Measurements from ENCODE around the gene NELFA. TPM values are rescaled to one million over a fixed set of nuclear protein-coding genes. Genes with fewer than 3 reads are reported as not detected.
A peak's percentile ranks its signal among the peaks of the same experiment; 100 is the strongest.

NELFA gene
- total RNA-seq, 1 donor: 19.9 TPM

GRCh38 chr4:2047031-2047660, 38.4 kb upstream of the NELFA start:
- peak; percentile 48 for DNase-seq (ENCODE audit: insufficient read length, low spot score, missing footprints)
- H3K36me3 ChIP-seq (ENCODE audit: insufficient read depth, low read length): no peaks in the 10 kb centered on the region
- TF ChIP-seq CTCF (IDR thresholded peaks at IDR 0.05; ENCODE audit: extremely low read depth, low read depth, low read length): no peak
- peaks cover 18% of the 10 kb centered on the region for H3K27me3 ChIP-seq (ENCODE audit: insufficient read depth, low read length)
- H3K4me1 ChIP-seq (ENCODE audit: insufficient read depth, low read length): no peaks in the 10 kb centered on the region
- H3K79me2 ChIP-seq (ENCODE audit: insufficient read depth, low read length): no peaks in the 10 kb centered on the region
- no peak overlapping the region for H3K4me2 ChIP-seq (ENCODE audit: insufficient read depth, low read length)
- no peak overlapping the region for H3K4me3 ChIP-seq (ENCODE audit: insufficient read depth, low read length)
- H4K20me1 ChIP-seq (ENCODE audit: insufficient read depth, low read length): peaks cover 3% of the 10 kb centered on the region
- H3K27ac ChIP-seq (ENCODE audit: low read depth, low read length): no peak overlapping the region
- H2AFZ ChIP-seq (ENCODE audit: low read length): no peak overlapping the region
- H3K9me3 ChIP-seq (ENCODE audit: low read depth, low read length): no peaks in the 10 kb centered on the region

GRCh38 chr4:2046031-2046961, 37.5 kb upstream of the NELFA start:
- Histone ChIP-seq H3K4me1 (ENCODE audit: insufficient read depth, low read length) (peaks cover 4% of the 10 kb centered on the region), H3K27me3 (ENCODE audit: insufficient read depth, low read length) (peaks cover 18% of the 10 kb centered on the region), H3K4me2 (ENCODE audit: insufficient read depth, low read length) (no peak overlapping the region), H4K20me1 (ENCODE audit: insufficient read depth, low read length) (peaks cover 3% of the 10 kb centered on the region), H3K36me3 (ENCODE audit: insufficient read depth, low read length) (no peaks in the 10 kb centered on the region), H2AFZ (ENCODE audit: low read length) (no peak overlapping the region), H3K27ac (ENCODE audit: low read depth, low read length) (no peak overlapping the region), H3K79me2 (ENCODE audit: insufficient read depth, low read length) (no peaks in the 10 kb centered on the region), H3K4me3 (ENCODE audit: insufficient read depth, low read length) (no peak overlapping the region), H3K9me3 (ENCODE audit: low read depth, low read length) (no peaks in the 10 kb centered on the region)
- no peak for TF ChIP-seq CTCF (IDR thresholded peaks at IDR 0.05; ENCODE audit: extremely low read depth, low read depth, low read length)
- DNase-seq (ENCODE audit: insufficient read length, low spot score, missing footprints): peak; percentile 78

- TF ChIP-seq CTCF (IDR thresholded peaks at IDR 0.05; ENCODE audit: extremely low read depth, low read depth, low read length): no peak
- no peaks in the 10 kb centered on the region for H3K79me2 ChIP-seq (ENCODE audit: insufficient read depth, low read length)
- H3K4me2 ChIP-seq (ENCODE audit: insufficient read depth, low read length): no peak overlapping the region
- H3K4me1 ChIP-seq (ENCODE audit: insufficient read depth, low read length): peaks cover 6% of the 10 kb centered on the region
- H3K36me3 ChIP-seq (ENCODE audit: insufficient read depth, low read length): no peaks in the 10 kb centered on the region
- no peaks in the 10 kb centered on the region for H3K9me3 ChIP-seq (ENCODE audit: low read depth, low read length)
- peaks cover 3% of the 10 kb centered on the region for H4K20me1 ChIP-seq (ENCODE audit: insufficient read depth, low read length)
- H3K27ac ChIP-seq (ENCODE audit: low read depth, low read length): no peak overlapping the region
- peaks cover 16% of the 10 kb centered on the region for H3K27me3 ChIP-seq (ENCODE audit: insufficient read depth, low read length)
- H3K4me3 ChIP-seq (ENCODE audit: insufficient read depth, low read length): no peak overlapping the region
- H2AFZ ChIP-seq (ENCODE audit: low read length): no peak overlapping the region
- peak; percentile 94 for DNase-seq (ENCODE audit: insufficient read length, low spot score, missing footprints)
Observed at GRCh38 chr4:2045518-2045951, 36.8 kb upstream of the NELFA start.
